ENCODE measurements around the gene CLCN7. TPM values are rescaled to one million over a fixed set of nuclear protein-coding genes. Genes with fewer than 3 reads are reported as not detected.

The CLCN7 gene
- total RNA-seq, 1 experiment from 2014 or later, result 127 TPM

DNA sequence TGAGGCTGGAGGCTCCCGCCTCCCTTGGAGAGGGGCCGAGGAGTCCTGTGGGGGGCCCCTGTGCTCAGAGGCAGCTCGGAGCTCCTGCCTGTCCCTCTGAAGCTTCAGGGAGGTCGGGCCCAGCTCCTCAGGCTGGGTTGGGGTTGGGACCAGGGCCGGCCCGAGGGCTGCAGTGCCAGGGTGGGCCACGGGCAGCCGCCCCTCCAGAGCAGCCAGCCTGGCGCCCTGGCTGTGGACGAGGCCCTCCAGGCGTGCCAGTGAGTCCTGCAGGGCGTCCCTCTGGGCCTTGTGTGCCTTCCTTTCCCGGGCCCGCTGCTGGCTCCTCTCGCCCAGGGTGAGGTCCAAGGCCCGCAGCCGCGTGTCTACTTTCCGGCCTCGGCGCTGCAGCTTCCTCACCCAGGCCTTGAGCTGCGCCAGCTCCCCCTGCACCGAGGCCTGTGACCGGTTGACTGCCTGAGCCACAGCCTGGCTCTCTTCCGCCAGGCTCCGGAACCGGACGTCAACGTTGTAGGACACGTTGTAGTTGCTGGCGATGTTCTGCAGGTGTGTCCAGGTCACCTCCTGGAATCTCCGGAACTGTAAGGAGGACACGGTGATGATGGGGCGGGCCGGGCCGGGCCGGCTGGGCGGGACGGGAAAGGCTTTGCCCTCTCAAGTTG, 12.7 kb upstream of the CLCN7 start:
- no peak overlapping the region for H3K4me3 ChIP-seq (ENCODE audit: low read depth, low read length)
- ChIA-PET CTCF (no interaction called here), POLR2A (no interaction called here)
- no peaks in the 10 kb centered on the region for H3K27me3 Mint-ChIP-seq (ENCODE audit: insufficient read depth, unreplicated experiment)
- H3K36me3 ChIP-seq (ENCODE audit: control insufficient read depth, insufficient read depth, low read length), result no peaks in the 10 kb centered on the region
- H3K9me3 Mint-ChIP-seq (ENCODE audit: unreplicated experiment), result no peaks in the 10 kb centered on the region
- no peak for DNase-seq
- no peak overlapping the region for H3K27ac Mint-ChIP-seq (ENCODE audit: unreplicated experiment)
- intact Hi-C loops (cut with micrococcal nuclease; ENCODE audit: unreplicated experiment), result no loop called here
- H3K4me1 ChIP-seq, result peaks cover 3% of the 10 kb centered on the region; the same call in 1 of the 2 replicates
- TF ChIP-seq, protein P1, sequence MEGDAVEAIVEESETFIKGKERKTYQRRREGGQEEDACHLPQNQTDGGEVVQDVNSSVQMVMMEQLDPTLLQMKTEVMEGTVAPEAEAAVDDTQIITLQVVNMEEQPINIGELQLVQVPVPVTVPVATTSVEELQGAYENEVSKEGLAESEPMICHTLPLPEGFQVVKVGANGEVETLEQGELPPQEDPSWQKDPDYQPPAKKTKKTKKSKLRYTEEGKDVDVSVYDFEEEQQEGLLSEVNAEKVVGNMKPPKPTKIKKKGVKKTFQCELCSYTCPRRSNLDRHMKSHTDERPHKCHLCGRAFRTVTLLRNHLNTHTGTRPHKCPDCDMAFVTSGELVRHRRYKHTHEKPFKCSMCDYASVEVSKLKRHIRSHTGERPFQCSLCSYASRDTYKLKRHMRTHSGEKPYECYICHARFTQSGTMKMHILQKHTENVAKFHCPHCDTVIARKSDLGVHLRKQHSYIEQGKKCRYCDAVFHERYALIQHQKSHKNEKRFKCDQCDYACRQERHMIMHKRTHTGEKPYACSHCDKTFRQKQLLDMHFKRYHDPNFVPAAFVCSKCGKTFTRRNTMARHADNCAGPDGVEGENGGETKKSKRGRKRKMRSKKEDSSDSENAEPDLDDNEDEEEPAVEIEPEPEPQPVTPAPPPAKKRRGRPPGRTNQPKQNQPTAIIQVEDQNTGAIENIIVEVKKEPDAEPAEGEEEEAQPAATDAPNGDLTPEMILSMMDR (IDR thresholded peaks at IDR 0.05; ENCODE audit: insufficient read depth in 1 of 2, low read depth in 1 of 2, low read length in 1 of 2, severe bottlenecking in 1 of 2, unreplicated experiment in 1 of 2), result no peak
- H3K36me3 Mint-ChIP-seq (ENCODE audit: insufficient read depth, unreplicated experiment), result no peaks in the 10 kb centered on the region
- no peaks in the 10 kb centered on the region for H3K9me3 ChIP-seq
- H3K27me3 ChIP-seq (replicated peaks; ENCODE audit: control insufficient read depth, insufficient read depth, low read length), result no peaks in the 10 kb centered on the region
- BruUV-seq (replicated peaks), result no TSS peak
- H3K4me3 Mint-ChIP-seq (ENCODE audit: unreplicated experiment), result no peak overlapping the region
- no peaks in the 10 kb centered on the region for H3K4me1 Mint-ChIP-seq (ENCODE audit: low read depth, unreplicated experiment)

DNA sequence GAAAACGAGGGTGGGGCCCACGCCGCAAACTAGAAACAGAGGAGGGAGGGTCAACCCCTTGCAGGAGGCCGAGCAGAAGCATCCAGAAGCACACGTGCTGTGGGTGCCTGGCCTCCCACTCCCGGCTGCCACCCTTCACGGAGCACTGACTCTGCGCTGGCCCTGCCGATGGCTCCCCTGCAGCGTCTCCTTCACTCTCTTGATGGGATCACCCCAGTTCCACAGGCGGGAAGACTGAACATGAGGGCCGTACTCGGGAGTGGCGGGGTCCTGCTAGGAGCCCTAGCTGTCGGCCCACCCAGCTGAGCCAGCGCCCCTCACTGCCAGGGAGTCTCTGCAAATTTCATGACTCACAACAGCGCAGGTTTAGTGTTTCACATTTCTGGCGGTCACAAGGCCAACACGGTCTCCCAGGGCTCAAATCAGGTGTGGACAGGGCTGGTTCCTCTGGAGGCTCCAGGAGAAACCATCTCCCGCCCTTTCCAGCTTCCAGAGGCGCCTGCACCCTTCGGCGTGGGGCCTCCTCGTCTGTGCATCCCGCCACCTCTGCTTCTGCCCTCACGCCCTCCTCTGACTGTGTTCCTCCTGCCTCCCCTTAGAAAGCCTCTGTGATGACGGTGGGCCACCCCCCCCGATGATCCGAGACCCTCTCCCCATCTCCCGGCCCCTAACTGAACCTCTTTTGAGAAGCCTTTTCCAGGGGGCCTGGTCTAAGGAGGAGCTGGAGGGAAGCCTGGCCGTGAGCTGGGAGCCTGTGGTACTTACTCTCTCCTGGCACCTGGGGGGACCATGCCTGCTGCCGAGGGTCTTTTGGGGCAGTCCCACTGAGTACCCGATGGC, 11.9 kb upstream of the CLCN7 start:
- intact Hi-C loops (cut with micrococcal nuclease; ENCODE audit: unreplicated experiment), result no loop called here

DNA sequence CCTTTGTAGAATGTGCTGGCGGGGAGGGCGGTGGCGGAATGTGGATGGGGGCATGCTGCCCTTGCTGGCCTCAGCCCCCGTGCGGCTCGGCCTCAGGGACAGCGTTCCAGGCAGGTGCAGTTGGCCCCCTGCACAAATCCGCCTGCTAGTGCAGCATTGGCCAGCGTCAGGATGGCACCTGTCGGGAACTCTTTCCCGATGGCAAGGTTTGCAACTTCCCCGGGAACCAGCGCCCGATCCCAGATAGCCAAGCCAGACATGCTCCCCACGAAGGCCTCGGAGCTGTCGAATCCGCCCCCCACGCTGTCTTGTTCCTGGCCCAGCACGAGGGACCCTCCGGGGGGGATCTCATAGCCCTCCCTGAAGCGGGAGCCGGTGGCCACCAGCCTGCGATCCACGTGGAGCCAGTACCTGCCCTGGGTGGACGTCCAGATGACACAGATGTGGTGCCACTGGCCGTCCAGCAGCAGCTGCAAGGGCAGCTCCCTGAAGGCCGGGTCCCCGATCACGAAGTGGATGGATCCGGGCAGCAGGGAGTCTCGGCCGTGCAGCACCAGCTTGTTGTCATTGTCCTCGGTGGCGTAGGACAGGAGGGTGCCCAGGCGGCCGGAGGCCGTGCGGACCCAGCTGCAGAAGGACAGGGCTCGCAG, 11.1 kb upstream of the CLCN7 start:
- POLR2A ChIA-PET, result no interaction called here

More for the DNA sequence above, 11.9 kb upstream of the CLCN7 start:
- TF ChIP-seq, protein P1 (IDR thresholded peaks at IDR 0.05; ENCODE audit: insufficient read depth in 1 of 2, low read depth in 1 of 2, low read length in 1 of 2, severe bottlenecking in 1 of 2, unreplicated experiment in 1 of 2), result no peak
- no peaks in the 10 kb centered on the region for H3K36me3 Mint-ChIP-seq (ENCODE audit: insufficient read depth, unreplicated experiment)
- Histone ChIP-seq H3K27me3 (replicated peaks; ENCODE audit: control insufficient read depth, insufficient read depth, low read length) (no peaks in the 10 kb centered on the region), H3K4me3 (ENCODE audit: low read depth, low read length) (no peak overlapping the region), H3K4me1 (no peaks in the 10 kb centered on the region), H3K9me3 (no peaks in the 10 kb centered on the region), H3K36me3 (ENCODE audit: control insufficient read depth, insufficient read depth, low read length) (no peaks in the 10 kb centered on the region)
- no peaks in the 10 kb centered on the region for H3K4me1 Mint-ChIP-seq (ENCODE audit: low read depth, unreplicated experiment)
- no peak overlapping the region for H3K27ac Mint-ChIP-seq (ENCODE audit: unreplicated experiment)
- BruUV-seq (replicated peaks), result no TSS peak
- H3K9me3 Mint-ChIP-seq (ENCODE audit: unreplicated experiment), result no peaks in the 10 kb centered on the region
- H3K4me3 Mint-ChIP-seq (ENCODE audit: unreplicated experiment), result no peak overlapping the region
- H3K27me3 Mint-ChIP-seq (ENCODE audit: insufficient read depth, unreplicated experiment), result no peaks in the 10 kb centered on the region
- DNase-seq, result no peak
- POLR2A ChIA-PET, result no interaction called here
- CTCF ChIA-PET, result no interaction called here

More for the DNA sequence above, 11.1 kb upstream of the CLCN7 start:
- H3K9me3 Mint-ChIP-seq (ENCODE audit: unreplicated experiment), result no peaks in the 10 kb centered on the region
- H3K4me3 Mint-ChIP-seq (ENCODE audit: unreplicated experiment), result no peak overlapping the region
- no peaks in the 10 kb centered on the region for H3K27me3 ChIP-seq (replicated peaks; ENCODE audit: control insufficient read depth, insufficient read depth, low read length)
- no TSS peak for BruUV-seq (replicated peaks)
- H3K36me3 Mint-ChIP-seq (ENCODE audit: insufficient read depth, unreplicated experiment), result no peaks in the 10 kb centered on the region
- H3K27me3 Mint-ChIP-seq (ENCODE audit: insufficient read depth, unreplicated experiment), result no peaks in the 10 kb centered on the region
- TF ChIP-seq, protein P1 (IDR thresholded peaks at IDR 0.05; ENCODE audit: insufficient read depth in 1 of 2, low read depth in 1 of 2, low read length in 1 of 2, severe bottlenecking in 1 of 2, unreplicated experiment in 1 of 2), result no peak
- no peak for DNase-seq
- CTCF ChIA-PET, result no interaction called here
- no peaks in the 10 kb centered on the region for H3K36me3 ChIP-seq (ENCODE audit: control insufficient read depth, insufficient read depth, low read length)
- no peaks in the 10 kb centered on the region for H3K4me1 Mint-ChIP-seq (ENCODE audit: low read depth, unreplicated experiment)
- no peak overlapping the region for H3K4me3 ChIP-seq (ENCODE audit: low read depth, low read length)
- H3K4me1 ChIP-seq, result no peaks in the 10 kb centered on the region
- H3K27ac Mint-ChIP-seq (ENCODE audit: unreplicated experiment), result no peak overlapping the region
- intact Hi-C loops (cut with micrococcal nuclease; ENCODE audit: unreplicated experiment), result no loop called here
- no peaks in the 10 kb centered on the region for H3K9me3 ChIP-seq
